CD14-positive monocyte (primary cell): Measurements from ENCODE around the gene HMCN1. TPM values are rescaled to one million over a fixed set of nuclear protein-coding genes. Genes with fewer than 3 reads are reported as not detected.

Experiments
- DNase-seq, 3 donors: peaks; one replicate each; pipeline ENCODE4 v3.0.0-alpha.2; 2011 to 2022
- H2AFZ ChIP-seq: 2 replicates; pipeline ENCODE4 v1.6.0; 2012; ENCODE audit warnings: mild to moderate bottlenecking, low read depth, low read length, inconsistent platforms; ENCODE audit not compliant: insufficient read depth, poor library complexity, severe bottlenecking
- H3K27ac ChIP-seq, 2 donors: 1 replicate in 1 of 2; 2 replicates in 1 of 2; pipeline ENCODE4 v1.5.1; 2012 to 2013; ENCODE audit warnings: low read length in 2 of 2, control low read depth in 1 of 2, inconsistent platforms in 1 of 2, low read depth in 1 of 2, mild to moderate bottlenecking in 1 of 2
- H3K27me3 ChIP-seq, 2 donors: one replicate each; pipeline versions ENCODE4 v1.6.0 to v1.6.1; 2011 to 2013; ENCODE audit warnings: low read length in 2 of 2; ENCODE audit not compliant: control insufficient read depth in 2 of 2, insufficient read depth in 2 of 2
- H3K36me3 ChIP-seq, 2 donors: replicated peaks in 1 of 2; 1 replicate in 1 of 2; 2 replicates in 1 of 2; pipeline versions ENCODE4 v1.5.1 to v1.6.1; 2012 to 2013; ENCODE audit warnings: low read length in 2 of 2, control low read depth in 1 of 2, inconsistent platforms in 1 of 2, mild to moderate bottlenecking in 1 of 2; ENCODE audit not compliant: insufficient read depth in 2 of 2, control insufficient read depth in 1 of 2
- H3K4me1 ChIP-seq, 2 donors: 1 replicate in 1 of 2; 2 replicates in 1 of 2; pipeline versions ENCODE4 v1.5.1 to v1.6.1; 2012 to 2013; ENCODE audit warnings: low read length in 2 of 2, control low read depth in 1 of 2, inconsistent platforms in 1 of 2, mild to moderate bottlenecking in 1 of 2, moderate library complexity in 1 of 2; ENCODE audit not compliant: insufficient read depth in 2 of 2, control insufficient read depth in 1 of 2
- H3K4me2 ChIP-seq: replicated peaks from 2 replicates; pipeline ENCODE3; 2012; ENCODE audit warnings: low read length, moderate library complexity, mild to moderate bottlenecking; ENCODE audit not compliant: poor library complexity, severe bottlenecking; ENCODE audit errors: extremely low read depth
- H3K4me3 ChIP-seq, 3 experiments: fragments of 200-600 bp in 1 of 3; sonication (generic) in 1 of 3; replicated peaks in 1 of 3; 1 replicate in 2 of 3; 2 replicates in 1 of 3; pipeline ENCODE4 v1.5.1; 2011 to 2013; ENCODE audit warnings: low read length in 3 of 3, mild to moderate bottlenecking in 3 of 3, control low read depth in 2 of 3, low read depth in 2 of 3, inconsistent platforms in 1 of 3, moderate library complexity in 1 of 3
- H3K79me2 ChIP-seq: 2 replicates; pipeline ENCODE4 v1.6.0; 2012; ENCODE audit warnings: mild to moderate bottlenecking, control low read depth, inconsistent platforms, low read length, moderate library complexity; ENCODE audit not compliant: insufficient read depth
- H3K9ac ChIP-seq: 2 replicates; pipeline ENCODE4 v1.6.0; 2017; ENCODE audit warnings: low read length, mild to moderate bottlenecking; ENCODE audit not compliant: insufficient read depth, poor library complexity, severe bottlenecking
- H3K9me3 ChIP-seq, 2 donors: replicated peaks in 1 of 2; 1 replicate in 1 of 2; 2 replicates in 1 of 2; pipeline versions ENCODE4 v1.5.1 to v1.6.1; 2012 to 2013; ENCODE audit warnings: low read length in 2 of 2, control low read depth in 1 of 2; ENCODE audit not compliant: control insufficient read depth in 1 of 2, insufficient read depth in 1 of 2
- H4K20me1 ChIP-seq: 2 replicates; pipeline ENCODE4 v1.6.0; 2012; ENCODE audit warnings: mild to moderate bottlenecking, low read length, control low read depth, moderate library complexity; ENCODE audit not compliant: insufficient read depth
- H3K27ac Mint-ChIP-seq, 7 donors: one replicate each; pipeline ENCODE4 v1.8.0; 2020; ENCODE audit warnings: mild to moderate bottlenecking in 7 of 7, mixed read lengths in 7 of 7, moderate library complexity in 6 of 7, inconsistent platforms in 2 of 7
- H3K27me3 Mint-ChIP-seq, 3 donors: one replicate each; pipeline ENCODE4 v1.8.0; 2021 to 2022; ENCODE audit warnings: low read depth in 3 of 3, mild to moderate bottlenecking in 3 of 3, mixed read lengths in 3 of 3, moderate library complexity in 3 of 3, inconsistent platforms in 1 of 3
- H3K36me3 Mint-ChIP-seq, 2 donors: one replicate each; pipeline ENCODE4 v1.8.0; 2020; ENCODE audit warnings: mixed read lengths in 2 of 2, inconsistent platforms in 1 of 2, mild to moderate bottlenecking in 1 of 2
- H3K4me1 Mint-ChIP-seq: one replicate; pipeline ENCODE4 v1.8.0; 2020; ENCODE audit warnings: mild to moderate bottlenecking, mixed read lengths
- H3K4me3 Mint-ChIP-seq, 2 donors: one replicate each; pipeline ENCODE4 v1.8.0; 2020; ENCODE audit warnings: mild to moderate bottlenecking in 2 of 2, mixed read lengths in 2 of 2, moderate library complexity in 1 of 2
- H3K9me3 Mint-ChIP-seq, 7 donors: one replicate each; pipeline ENCODE4 v1.8.0; 2020 to 2022; ENCODE audit warnings: mixed read lengths in 7 of 7, mild to moderate bottlenecking in 6 of 7, moderate library complexity in 6 of 7, inconsistent platforms in 2 of 7
- WGBS: methylation state at CpG from one replicate; pipeline ENCODE4 v1.1.5; 2013; ENCODE audit warnings: missing lambda C conversion rate; ENCODE audit not compliant: insufficient coverage; 5-methylcytosine and 5-hydroxymethylcytosine counted together
- intact Hi-C, 2 donors: fragments of 100-400 bp; cut with micrococcal nuclease; formaldehyde crosslinking; loops; one replicate each; pipeline versions ENCODE4 v1.15.0 to v1.15.1; 2023
- polyA plus RNA-seq, 3 donors: library from polyadenylated mRNA; depleted of rRNA in 1 of 3; unstranded in 2 of 3; stranded (reverse) in 1 of 3; fragments of 300-500 nt in 2 of 3; fragments of >200 nt in 1 of 3; fragmentation: Illumina TruSeq in 2 of 3; gene quantifications; 1 replicate in 2 of 3; 2 replicates in 1 of 3; pipeline ENCODE4 v1.2.3, GENCODE V29; 2012 to 2021
- TF ChIP-seq, protein P1 (sequence below): fragments of 200-600 bp; IDR thresholded peaks from one replicate; pipeline ENCODE4 v1.8.0; 2022; ENCODE audit warnings: antibody characterized with exemption, mild to moderate bottlenecking

The HMCN1 gene
- polyA plus RNA-seq, 3 donors: not detected

DNA sequence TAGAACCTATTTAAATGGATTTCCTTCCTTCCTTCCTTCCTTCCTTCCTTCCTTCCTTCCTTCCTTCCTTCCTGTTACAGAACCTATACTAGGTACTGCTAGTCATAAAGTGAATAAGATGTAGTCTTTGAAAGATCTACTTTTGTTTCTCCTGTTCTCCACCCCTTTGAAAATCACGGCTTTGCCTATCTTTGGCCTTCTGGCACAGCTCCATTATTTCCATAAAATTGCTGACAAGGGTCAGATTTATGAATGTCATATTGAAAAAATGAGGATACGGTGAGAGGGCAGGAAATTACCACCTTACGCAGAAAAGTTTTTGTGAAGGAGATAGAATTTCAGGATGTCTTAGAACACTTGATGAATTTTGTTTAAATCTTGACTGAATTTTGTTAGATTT is 18.1 kb upstream of the HMCN1 start:
- Histone ChIP-seq H3K4me2 (no peak overlapping the region), H3K9me3 (no peaks in the 10 kb centered on the region), H4K20me1 (no peaks in the 10 kb centered on the region), H3K27ac (no peak overlapping the region), H3K9ac (no peak overlapping the region), H3K36me3 (no peaks in the 10 kb centered on the region), H3K27me3 (peaks cover 0 to 6% of the 10 kb centered on the region in 2 donors), H3K4me1 (no peaks in the 10 kb centered on the region), H3K79me2 (no peaks in the 10 kb centered on the region), H3K4me3 (no peak overlapping the region), H2AFZ (no peak overlapping the region)
- Mint-ChIP-seq H3K4me1 (no peaks in the 10 kb centered on the region), H3K36me3 (no peaks in the 10 kb centered on the region), H3K4me3 (no peak overlapping the region), H3K27me3 (peaks cover 9 to 13% (median 13%) of the 10 kb centered on the region in 3 donors), H3K27ac (no peak overlapping the region), H3K9me3 (peaks cover 0 to 2% (median 0%) of the 10 kb centered on the region in 7 donors)
- DNase-seq: no peak
- intact Hi-C loops: no loop called here
- TF ChIP-seq, protein P1, sequence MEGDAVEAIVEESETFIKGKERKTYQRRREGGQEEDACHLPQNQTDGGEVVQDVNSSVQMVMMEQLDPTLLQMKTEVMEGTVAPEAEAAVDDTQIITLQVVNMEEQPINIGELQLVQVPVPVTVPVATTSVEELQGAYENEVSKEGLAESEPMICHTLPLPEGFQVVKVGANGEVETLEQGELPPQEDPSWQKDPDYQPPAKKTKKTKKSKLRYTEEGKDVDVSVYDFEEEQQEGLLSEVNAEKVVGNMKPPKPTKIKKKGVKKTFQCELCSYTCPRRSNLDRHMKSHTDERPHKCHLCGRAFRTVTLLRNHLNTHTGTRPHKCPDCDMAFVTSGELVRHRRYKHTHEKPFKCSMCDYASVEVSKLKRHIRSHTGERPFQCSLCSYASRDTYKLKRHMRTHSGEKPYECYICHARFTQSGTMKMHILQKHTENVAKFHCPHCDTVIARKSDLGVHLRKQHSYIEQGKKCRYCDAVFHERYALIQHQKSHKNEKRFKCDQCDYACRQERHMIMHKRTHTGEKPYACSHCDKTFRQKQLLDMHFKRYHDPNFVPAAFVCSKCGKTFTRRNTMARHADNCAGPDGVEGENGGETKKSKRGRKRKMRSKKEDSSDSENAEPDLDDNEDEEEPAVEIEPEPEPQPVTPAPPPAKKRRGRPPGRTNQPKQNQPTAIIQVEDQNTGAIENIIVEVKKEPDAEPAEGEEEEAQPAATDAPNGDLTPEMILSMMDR: no peak
- WGBS: 88% methylated on average over 2 of the region's 3 CpGs

- Histone ChIP-seq H3K4me3 (no peak overlapping the region), H3K4me1 (no peaks in the 10 kb centered on the region), H3K9me3 (no peaks in the 10 kb centered on the region), H3K27ac (no peak overlapping the region), H4K20me1 (no peaks in the 10 kb centered on the region), H3K4me2 (no peak overlapping the region), H2AFZ (no peak overlapping the region), H3K9ac (no peak overlapping the region), H3K79me2 (no peaks in the 10 kb centered on the region), H3K27me3 (peaks cover 0 to 6% of the 10 kb centered on the region in 2 donors), H3K36me3 (no peaks in the 10 kb centered on the region)
- intact Hi-C loops: no loop called here
- TF ChIP-seq, protein P1: no peak
- Mint-ChIP-seq H3K4me3 (no peak overlapping the region), H3K9me3 (no peaks in the 10 kb centered on the region), H3K4me1 (no peaks in the 10 kb centered on the region), H3K27me3 (peaks cover 9 to 13% (median 13%) of the 10 kb centered on the region in 3 donors), H3K27ac (no peak overlapping the region), H3K36me3 (no peaks in the 10 kb centered on the region)
- DNase-seq: no peak
- 80% methylated on average over 2 of the region's 4 CpGs for WGBS
Measured at GRCh38 chr1:185719021-185719420, 15.2 kb upstream of the HMCN1 start.
